D721Med (cell line): Measurements from ENCODE around the gene TMEM86A.
"Not testable (repeated sequence)": the region's sequence is repeated elsewhere in the genome, so short reads cannot be mapped to it uniquely, and the experiment has no call there.

Experiments used
- DNase-seq: peaks from one replicate; pipeline ENCODE4 v3.0.0; 2011; ENCODE audit warnings: low spot score; ENCODE audit not compliant: insufficient read length
- FAIRE-seq: peaks from 2 replicates; lab custom pipeline; 2011; peaks lifted over from hg19 to GRCh38; lab: Jason Lieb, UNC
- CTCF ChIP-seq: IDR thresholded peaks from 2 replicates; pipeline ENCODE4 v1.5.1; 2012; ENCODE audit warnings: mild to moderate bottlenecking, control low read depth; ENCODE audit not compliant: insufficient read depth; ENCODE audit errors: missing control alignments

Gene TMEM86A

GRCh38 chr11:18669711-18670110, 28.9 kb upstream of the TMEM86A start:
- FAIRE-seq (no peak), DNase-seq (no peak)
- no peak for TF ChIP-seq CTCF

- FAIRE-seq (no peak), DNase-seq (no peak)
- no peak for TF ChIP-seq CTCF
These were observed 27.3 kb upstream of the TMEM86A start for GRCh38 chr11:18671246-18671645.

GRCh38 chr11:18672209-18672608, 26.4 kb upstream of the TMEM86A start:
- not testable (repeated sequence) for DNase-seq, FAIRE-seq

- TF ChIP-seq CTCF, result no peak
- no peak for FAIRE-seq
- no peak for DNase-seq
These were observed 21.8 kb upstream of the TMEM86A start for GRCh38 chr11:18676803-18677202.

- FAIRE-seq (no peak), DNase-seq (no peak)
- no peak for TF ChIP-seq CTCF
These were observed 21.0 kb upstream of the TMEM86A start for GRCh38 chr11:18677560-18677959.

GRCh38 chr11:18681949-18682348, 16.6 kb upstream of the TMEM86A start:
- not testable (repeated sequence) for FAIRE-seq, DNase-seq

GRCh38 chr11:18682466-18682865, 16.1 kb upstream of the TMEM86A start:
- no peak for FAIRE-seq
- no peak for TF ChIP-seq CTCF
- no peak for DNase-seq

- TF ChIP-seq CTCF, result no peak
- FAIRE-seq (no peak), DNase-seq (no peak)
These were observed 14.3 kb upstream of the TMEM86A start for GRCh38 chr11:18684267-18684666.

GRCh38 chr11:18691467-18692140, 7.0 kb upstream of the TMEM86A start:
- DNase-seq, FAIRE-seq: not testable (repeated sequence)
